HepG2 (cell line): Measurements from ENCODE around the gene ADAMTS16. TPM values are rescaled to one million over a fixed set of nuclear protein-coding genes. Genes with fewer than 3 reads are reported as not detected.

ENCODE experiments used
- ATAC-seq: fragments of 200-7000 bp; cut with Tn5 transposase; 3 replicates; pipeline ENCODE4 v1.9.1; 2020; ENCODE audit warnings: mild to moderate bottlenecking, moderate library complexity
- BruUV-seq: library from RNA; stranded (reverse); fragments of 400-500 nt; replicated peaks from 2 replicates; lab custom pipeline; 2021; lab: Mats Ljungman, UMichigan
- CTCF ChIA-PET: fragments of 300-600 bp; formaldehyde crosslinking; extraction: SDS; loops from one replicate; lab custom pipeline; 2021; ENCODE audit warnings: low total read pairs, inconsistent platforms, low intra/inter-chr PET ratio; lab: Yijun Ruan, JAX
- POLR2A ChIA-PET: fragments of 350-600 bp; sonication (Branson Sonifier 250); formaldehyde crosslinking; loops from one replicate; lab custom pipeline; 2020; ENCODE audit warnings: antibody characterized with exemption, inconsistent platforms; lab: Yijun Ruan, JAX
- DNase-seq: peaks from one replicate; pipeline ENCODE4 v3.0.0-alpha.2; 2015; ENCODE audit warnings: low spot score
- FAIRE-seq: peaks from 3 replicates; lab custom pipeline; 2011; peaks lifted over from hg19 to GRCh38; lab: Jason Lieb, UNC
- H2AFZ ChIP-seq: one replicate; pipeline ENCODE4 v1.6.1; 2011; ENCODE audit warnings: low read length, inconsistent platforms
- H3K27ac ChIP-seq: fragments of 300-600 bp; 3 replicates; pipeline ENCODE4 v1.8.0; 2011; ENCODE audit warnings: mixed run types, mild to moderate bottlenecking, mixed read lengths, low read length, inconsistent platforms; ENCODE audit not compliant: insufficient read depth; ENCODE audit errors: extremely low read length
- H3K27me3 ChIP-seq, 2 experiments: fragments of 200-600 bp in 1 of 2; 2 replicates in 1 of 2; 3 replicates in 1 of 2; pipeline versions ENCODE4 v1.6.0 to v1.8.0; 2011; ENCODE audit warnings: low read length in 2 of 2, mild to moderate bottlenecking in 2 of 2, moderate library complexity in 2 of 2, inconsistent platforms in 1 of 2; ENCODE audit not compliant: insufficient read depth in 2 of 2, control insufficient read depth in 1 of 2
- H3K36me3 ChIP-seq, 2 experiments: fragments of 200-600 bp in 1 of 2; replicated peaks in 1 of 2; 2 replicates in 1 of 2; 3 replicates in 1 of 2; pipeline versions ENCODE4 v1.5.1 to v1.8.0; 2011; ENCODE audit warnings: low read length in 2 of 2, inconsistent platforms in 1 of 2; ENCODE audit not compliant: insufficient read depth in 2 of 2, control insufficient read depth in 1 of 2
- H3K4me1 ChIP-seq: 2 replicates; pipeline ENCODE4 v1.5.1; 2012; ENCODE audit warnings: low read length, inconsistent platforms; ENCODE audit not compliant: insufficient read depth
- H3K4me2 ChIP-seq: 2 replicates; pipeline ENCODE4 v1.6.0; 2011; ENCODE audit warnings: low read depth, low read length, inconsistent platforms
- H3K4me3 ChIP-seq, 3 experiments: fragments of 200-600 bp in 1 of 3; sonication (generic), shearing (Covaris generic) in 1 of 3; replicated peaks in 1 of 3; 2 replicates each; pipeline ENCODE4 v1.5.1; 2011 to 2016; ENCODE audit warnings: low read length in 3 of 3, inconsistent platforms in 2 of 3, low read depth in 2 of 3, mild to moderate bottlenecking in 2 of 3, control low read depth in 1 of 3, mixed read lengths in 1 of 3; ENCODE audit not compliant: insufficient read depth in 1 of 3
- H3K79me2 ChIP-seq: one replicate; pipeline ENCODE4 v1.6.1; 2011; ENCODE audit warnings: low read length, inconsistent platforms; ENCODE audit not compliant: insufficient read depth
- H3K9ac ChIP-seq: 2 replicates; pipeline ENCODE4 v1.6.0; 2011; ENCODE audit warnings: mild to moderate bottlenecking, low read depth, low read length, inconsistent platforms; ENCODE audit not compliant: insufficient read depth
- H3K9me3 ChIP-seq: 2 replicates; pipeline ENCODE4 v1.5.1; 2012; ENCODE audit warnings: mild to moderate bottlenecking, low read length
- H4K20me1 ChIP-seq: 2 replicates; pipeline ENCODE4 v1.6.0; 2011; ENCODE audit warnings: inconsistent platforms, mild to moderate bottlenecking, low read length, moderate library complexity; ENCODE audit not compliant: insufficient read depth
- ZNF574 ChIP-seq: sonication (generic); formaldehyde crosslinking; IDR thresholded peaks from 2 replicates; pipeline ENCODE4 v1.4.0; 2020; ENCODE audit warnings: missing genetic modification reagents
- ZNF652 ChIP-seq: IDR thresholded peaks from 2 replicates; pipeline ENCODE4 v1.6.1; 2016; ENCODE audit warnings: low read depth, borderline replicate concordance
- WGBS: methylation state at CpG from one replicate; pipeline ENCODE4 v1.1.6; 2017; ENCODE audit warnings: low lambda C conversion rate; 5-methylcytosine and 5-hydroxymethylcytosine counted together
- in situ Hi-C: cut with HindIII; loops from 2 replicates; pipeline ENCODE4 v1.10.0; 2017; ENCODE audit warnings: low pct_unique_long_range_greater_than_20kb; ENCODE audit not compliant: extremely low pct_ligation_motif_present
- intact Hi-C: fragments of 100-400 bp; cut with micrococcal nuclease; formaldehyde crosslinking; loops from one replicate; pipeline ENCODE4 v1.10.0; 2022; ENCODE audit not compliant: unreplicated experiment
- polyA plus RNA-seq, 8 experiments: library from polyadenylated mRNA; depleted of rRNA in 3 of 8; stranded (reverse) in 7 of 8; unstranded in 1 of 8; fragments of >200 nt; fragmentation: Illumina TruSeq in 4 of 8; extraction: Trizol in 4 of 8; gene quantifications; 2 replicates each; pipeline versions ENCODE4 v1.2.1 to v1.2.3, GENCODE V29; 2011 to 2016; ENCODE audit warnings: low read depth in 4 of 8, missing spikeins in 1 of 8, mixed read lengths in 1 of 8; ENCODE audit not compliant: insufficient read depth in 1 of 8
- total RNA-seq, 5 experiments: library from RNA; depleted of rRNA; stranded (reverse); fragments of >200 nt; fragmentation: Illumina TruSeq; extraction: Trizol; gene quantifications; 2 replicates each; pipeline ENCODE4 v1.2.3, GENCODE V29; 2016; ENCODE audit warnings: low read depth in 1 of 5
- TF ChIP-seq, protein P1 (sequence below): sonication (generic); formaldehyde crosslinking; IDR thresholded peaks from 2 replicates; pipeline ENCODE4 v1.9.0; 2022; ENCODE audit warnings: low read depth, missing genetic modification reagents
- TF ChIP-seq, protein P2 (sequence below): sonication (generic); formaldehyde crosslinking; IDR thresholded peaks from 2 replicates; pipeline ENCODE4 v1.5.1; 2020; ENCODE audit warnings: mild to moderate bottlenecking, missing genetic modification reagents, borderline replicate concordance

Gene ADAMTS16
- total and polyA plus RNA-seq, 2 of the 13 experiments (the other 11 are each of a cell fraction or from before 2014, with no cell fraction given) = 0.02 to 0.03 TPM

DNA sequence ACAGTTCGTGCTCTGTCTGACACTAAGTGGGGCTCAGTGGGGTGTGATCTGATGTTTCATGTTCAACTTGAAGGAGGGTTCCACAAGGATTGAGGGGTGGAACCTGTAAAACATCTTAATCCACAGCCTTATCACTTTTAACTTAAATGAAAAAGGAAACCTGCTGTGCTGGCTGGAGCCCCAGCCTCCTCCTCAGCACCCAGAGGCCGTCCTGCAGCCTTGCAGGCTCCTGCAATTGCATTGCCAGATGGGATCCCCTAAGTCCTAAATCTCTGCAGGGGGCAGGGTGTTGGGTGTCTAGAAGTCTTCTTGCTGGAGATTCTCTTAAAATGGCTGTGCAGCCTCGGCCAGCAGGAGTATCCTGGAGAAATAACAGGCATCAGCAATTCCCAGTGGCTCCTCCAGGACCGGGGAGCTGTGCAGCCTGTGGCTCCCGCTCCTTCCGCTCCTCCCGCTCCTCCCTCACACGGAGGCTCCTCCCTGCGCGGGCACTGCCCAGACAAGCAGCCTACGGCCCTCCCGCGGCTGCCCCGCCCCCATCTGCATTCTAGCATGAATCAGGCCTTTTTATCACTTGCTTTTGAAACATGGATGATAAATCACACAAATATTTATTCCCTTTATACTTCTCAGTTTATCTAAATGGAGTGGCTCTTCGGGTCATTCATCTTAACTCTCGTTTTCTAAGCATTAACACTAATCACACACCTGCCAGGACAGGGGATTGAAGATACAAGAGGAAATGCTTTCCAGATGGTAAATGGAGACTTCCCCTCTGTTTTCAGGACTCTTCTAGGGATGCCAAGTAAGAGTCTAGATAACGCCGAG is 131.0 kb downstream of the ADAMTS16 start (continued):
- TF ChIP-seq, protein P1, sequence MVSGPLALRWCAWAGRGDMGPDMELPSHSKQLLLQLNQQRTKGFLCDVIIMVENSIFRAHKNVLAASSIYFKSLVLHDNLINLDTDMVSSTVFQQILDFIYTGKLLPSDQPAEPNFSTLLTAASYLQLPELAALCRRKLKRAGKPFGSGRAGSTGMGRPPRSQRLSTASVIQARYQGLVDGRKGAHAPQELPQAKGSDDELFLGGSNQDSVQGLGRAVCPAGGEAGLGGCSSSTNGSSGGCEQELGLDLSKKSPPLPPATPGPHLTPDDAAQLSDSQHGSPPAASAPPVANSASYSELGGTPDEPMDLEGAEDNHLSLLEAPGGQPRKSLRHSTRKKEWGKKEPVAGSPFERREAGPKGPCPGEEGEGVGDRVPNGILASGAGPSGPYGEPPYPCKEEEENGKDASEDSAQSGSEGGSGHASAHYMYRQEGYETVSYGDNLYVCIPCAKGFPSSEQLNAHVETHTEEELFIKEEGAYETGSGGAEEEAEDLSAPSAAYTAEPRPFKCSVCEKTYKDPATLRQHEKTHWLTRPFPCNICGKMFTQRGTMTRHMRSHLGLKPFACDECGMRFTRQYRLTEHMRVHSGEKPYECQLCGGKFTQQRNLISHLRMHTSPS = no peak

DNA sequence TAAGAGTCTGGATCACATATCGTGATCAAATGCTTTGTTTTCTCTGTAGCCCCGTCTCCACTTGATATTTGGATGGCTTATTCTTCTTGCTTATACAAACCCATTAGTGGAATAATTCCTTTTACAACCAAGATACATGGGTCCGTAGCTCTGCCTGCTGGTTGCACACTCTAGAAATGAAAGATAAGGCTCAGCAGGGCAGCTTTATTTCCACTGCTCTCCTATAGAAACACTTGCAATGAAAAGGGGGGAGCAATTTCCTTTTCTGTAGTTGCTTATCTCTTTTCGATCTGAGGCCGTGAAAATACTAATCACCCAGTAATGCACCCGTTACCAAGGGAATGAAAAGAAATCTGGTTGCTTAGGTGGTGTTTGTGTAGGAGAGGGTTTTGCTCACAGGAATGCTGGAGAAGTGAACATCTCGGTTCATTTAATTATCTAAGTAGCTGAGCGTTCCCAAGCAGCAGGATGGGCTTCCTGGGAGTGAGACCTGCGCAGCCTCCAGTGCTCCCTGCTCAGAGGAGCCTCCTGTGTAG is 131.7 kb downstream of the ADAMTS16 start:
- Histone ChIP-seq H4K20me1 (no peaks in the 10 kb centered on the region), H3K4me2 (no peak overlapping the region), H3K36me3 (no peaks in the 10 kb centered on the region), H3K4me3 (no peak overlapping the region), H3K9me3 (no peaks in the 10 kb centered on the region), H3K4me1 (0 out of 2 replicates have a peak, but pooled peaks cover 9% of the 10 kb centered on the region), H3K79me2 (no peaks in the 10 kb centered on the region), H3K9ac (no peak overlapping the region), H3K27me3 (peaks cover 0 to 19% of the 10 kb centered on the region in 2 experiments; a peak in 2 of 5 replicates), H2AFZ (no peak overlapping the region), H3K27ac (no peak overlapping the region)
- ATAC-seq (no peak), FAIRE-seq (no peak), DNase-seq (no peak)
- intact Hi-C loops = no loop called here
- ChIA-PET CTCF (no interaction called here), POLR2A (no interaction called here)
- 78% methylated on average over 9 of the region's 9 CpGs for WGBS
- BruUV-seq = no TSS peak
- in situ Hi-C loops = no loop called here
- TF ChIP-seq ZNF574 (no peak), ZNF652 (no peak)
- TF ChIP-seq, protein P2, sequence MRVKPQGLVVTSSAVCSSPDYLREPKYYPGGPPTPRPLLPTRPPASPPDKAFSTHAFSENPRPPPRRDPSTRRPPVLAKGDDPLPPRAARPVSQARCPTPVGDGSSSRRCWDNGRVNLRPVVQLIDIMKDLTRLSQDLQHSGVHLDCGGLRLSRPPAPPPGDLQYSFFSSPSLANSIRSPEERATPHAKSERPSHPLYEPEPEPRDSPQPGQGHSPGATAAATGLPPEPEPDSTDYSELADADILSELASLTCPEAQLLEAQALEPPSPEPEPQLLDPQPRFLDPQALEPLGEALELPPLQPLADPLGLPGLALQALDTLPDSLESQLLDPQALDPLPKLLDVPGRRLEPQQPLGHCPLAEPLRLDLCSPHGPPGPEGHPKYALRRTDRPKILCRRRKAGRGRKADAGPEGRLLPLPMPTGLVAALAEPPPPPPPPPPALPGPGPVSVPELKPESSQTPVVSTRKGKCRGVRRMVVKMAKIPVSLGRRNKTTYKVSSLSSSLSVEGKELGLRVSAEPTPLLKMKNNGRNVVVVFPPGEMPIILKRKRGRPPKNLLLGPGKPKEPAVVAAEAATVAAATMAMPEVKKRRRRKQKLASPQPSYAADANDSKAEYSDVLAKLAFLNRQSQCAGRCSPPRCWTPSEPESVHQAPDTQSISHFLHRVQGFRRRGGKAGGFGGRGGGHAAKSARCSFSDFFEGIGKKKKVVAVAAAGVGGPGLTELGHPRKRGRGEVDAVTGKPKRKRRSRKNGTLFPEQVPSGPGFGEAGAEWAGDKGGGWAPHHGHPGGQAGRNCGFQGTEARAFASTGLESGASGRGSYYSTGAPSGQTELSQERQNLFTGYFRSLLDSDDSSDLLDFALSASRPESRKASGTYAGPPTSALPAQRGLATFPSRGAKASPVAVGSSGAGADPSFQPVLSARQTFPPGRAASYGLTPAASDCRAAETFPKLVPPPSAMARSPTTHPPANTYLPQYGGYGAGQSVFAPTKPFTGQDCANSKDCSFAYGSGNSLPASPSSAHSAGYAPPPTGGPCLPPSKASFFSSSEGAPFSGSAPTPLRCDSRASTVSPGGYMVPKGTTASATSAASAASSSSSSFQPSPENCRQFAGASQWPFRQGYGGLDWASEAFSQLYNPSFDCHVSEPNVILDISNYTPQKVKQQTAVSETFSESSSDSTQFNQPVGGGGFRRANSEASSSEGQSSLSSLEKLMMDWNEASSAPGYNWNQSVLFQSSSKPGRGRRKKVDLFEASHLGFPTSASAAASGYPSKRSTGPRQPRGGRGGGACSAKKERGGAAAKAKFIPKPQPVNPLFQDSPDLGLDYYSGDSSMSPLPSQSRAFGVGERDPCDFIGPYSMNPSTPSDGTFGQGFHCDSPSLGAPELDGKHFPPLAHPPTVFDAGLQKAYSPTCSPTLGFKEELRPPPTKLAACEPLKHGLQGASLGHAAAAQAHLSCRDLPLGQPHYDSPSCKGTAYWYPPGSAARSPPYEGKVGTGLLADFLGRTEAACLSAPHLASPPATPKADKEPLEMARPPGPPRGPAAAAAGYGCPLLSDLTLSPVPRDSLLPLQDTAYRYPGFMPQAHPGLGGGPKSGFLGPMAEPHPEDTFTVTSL = no peak
